ENCODE data around the gene PSMA8. TPM values are rescaled to one million over a fixed set of nuclear protein-coding genes. Genes with fewer than 3 reads are reported as not detected.

Gene PSMA8
- total RNA-seq, 1 donor from 2014 or later = not detected

- peak within 1 kb of the TSS; percentile 83 for H3K9ac ChIP-seq (ENCODE audit: low read length)
- H4K20me1 ChIP-seq (ENCODE audit: insufficient read depth, low read length) = no peaks in the 10 kb centered on the region
- no peaks in the 10 kb centered on the region for H3K9me3 ChIP-seq (ENCODE audit: insufficient read depth, low read depth, low read length)
- FAIRE-seq (peak; percentile 60), DNase-seq (ENCODE audit: low read depth) (peak; percentile 78)
- peak within 1 kb of the TSS; percentile 97 for H3K4me2 ChIP-seq (ENCODE audit: low read length)
- Mint-ChIP-seq H3K9me3 (ENCODE audit: unreplicated experiment) (peaks cover 2% of the 10 kb centered on the region), H3K4me1 (ENCODE audit: low read depth, unreplicated experiment) (peaks cover 9% of the 10 kb centered on the region), H3K27ac (ENCODE audit: unreplicated experiment) (peak within 1 kb of the TSS; percentile 93), H3K4me3 (ENCODE audit: unreplicated experiment) (peak within 1 kb of the TSS; percentile 97), H3K27me3 (ENCODE audit: low read depth, unreplicated experiment) (no peaks in the 10 kb centered on the region), H3K36me3 (ENCODE audit: low read depth, unreplicated experiment) (no peaks in the 10 kb centered on the region)
- H2AFZ ChIP-seq (ENCODE audit: low read depth, low read length) = peak within 1 kb of the TSS; percentile 93
- no peak for TF ChIP-seq EZH2 (IDR thresholded peaks at IDR 0.05; ENCODE audit: insufficient read depth, low read length)
- no peak for TF ChIP-seq CTCF (IDR thresholded peaks at IDR 0.05; ENCODE audit: insufficient read depth, low read depth, low read length)
- H3K79me2 ChIP-seq (ENCODE audit: insufficient read depth, low read length) = no peaks in the 10 kb centered on the region
- no peaks in the 10 kb centered on the region for H3K36me3 ChIP-seq (ENCODE audit: insufficient read depth, low read length)
- H3K27me3 ChIP-seq (ENCODE audit: insufficient read depth, low read length) = no peaks in the 10 kb centered on the region
- H3K4me3 ChIP-seq (ENCODE audit: insufficient read depth, low read depth, low read length) = peak within 1 kb of the TSS; percentile 71
- H3K4me1 ChIP-seq (ENCODE audit: insufficient read depth, low read length) = peaks cover 4% of the 10 kb centered on the region
- H3K27ac ChIP-seq (ENCODE audit: low read depth, low read length) = peak within 1 kb of the TSS; percentile 54
Measured at GRCh38 chr18:26226229-26227050, 92.8 kb downstream of the PSMA8 start, which contains the start of gene TAF4B. Gene TAF4B, plus strand, starts transcription at chr18:26226445. Its CDS starts 489 bp downstream, at chr18:26226934.

- Mint-ChIP-seq H3K4me1 (ENCODE audit: low read depth, unreplicated experiment) (peaks cover 9% of the 10 kb centered on the region), H3K27ac (ENCODE audit: unreplicated experiment) (peak overlapping the region; percentile 91), H3K4me3 (ENCODE audit: unreplicated experiment) (peak overlapping the region; percentile 97), H3K36me3 (ENCODE audit: low read depth, unreplicated experiment) (no peaks in the 10 kb centered on the region), H3K27me3 (ENCODE audit: low read depth, unreplicated experiment) (no peaks in the 10 kb centered on the region), H3K9me3 (ENCODE audit: unreplicated experiment) (peaks cover 2% of the 10 kb centered on the region)
- Histone ChIP-seq H3K4me3 (ENCODE audit: insufficient read depth, low read depth, low read length) (peak overlapping the region; percentile 71), H3K27ac (ENCODE audit: low read depth, low read length) (peak overlapping the region; percentile 54), H3K9ac (ENCODE audit: low read length) (peak overlapping the region; percentile 83), H2AFZ (ENCODE audit: low read depth, low read length) (peak overlapping the region; percentile 93), H3K4me1 (ENCODE audit: insufficient read depth, low read length) (peaks cover 4% of the 10 kb centered on the region), H3K36me3 (ENCODE audit: insufficient read depth, low read length) (no peaks in the 10 kb centered on the region), H4K20me1 (ENCODE audit: insufficient read depth, low read length) (no peaks in the 10 kb centered on the region), H3K4me2 (ENCODE audit: low read length) (peak overlapping the region; percentile 97), H3K9me3 (ENCODE audit: insufficient read depth, low read depth, low read length) (no peaks in the 10 kb centered on the region), H3K27me3 (ENCODE audit: insufficient read depth, low read length) (no peaks in the 10 kb centered on the region), H3K79me2 (ENCODE audit: insufficient read depth, low read length) (no peaks in the 10 kb centered on the region)
- FAIRE-seq (no peak), DNase-seq (ENCODE audit: low read depth) (no peak)
- TF ChIP-seq EZH2 (IDR thresholded peaks at IDR 0.05; ENCODE audit: insufficient read depth, low read length) (no peak), CTCF (IDR thresholded peaks at IDR 0.05; ENCODE audit: insufficient read depth, low read depth, low read length) (no peak)
Measured at GRCh38 chr18:26227051-26227670, 93.5 kb downstream of the PSMA8 start.
